AG04450 (cell line): ENCODE data around the gene LCORL. TPM values are rescaled to one million over a fixed set of nuclear protein-coding genes. Genes with fewer than 3 reads are reported as not detected.

Source experiments
- CTCF ChIA-PET: fragments of 300-600, 350-600 bp; formaldehyde crosslinking; extraction: SDS; loops from one replicate; lab custom pipeline; 2022; ENCODE audit warnings: antibody characterized with exemption, inconsistent platforms; lab: Charles Lee
- POLR2A ChIA-PET: fragments of 350-600 bp; formaldehyde crosslinking; extraction: SDS; loops from one replicate; lab custom pipeline; 2021; ENCODE audit warnings: antibody characterized with exemption, inconsistent platforms; lab: Yijun Ruan, JAX
- DNase-seq: peaks from one replicate; pipeline ENCODE4 v3.0.0-alpha.2; 2011; ENCODE audit warnings: low read depth, low spot score
- H3K27ac ChIP-seq: one replicate; pipeline ENCODE4 v1.5.1; 2012; ENCODE audit warnings: low read depth, low read length, control low read depth
- H3K27me3 ChIP-seq: one replicate; pipeline ENCODE4 v1.6.0; 2012; ENCODE audit warnings: low read length; ENCODE audit not compliant: control insufficient read depth, insufficient read depth
- H3K4me3 ChIP-seq: 2 replicates; pipeline ENCODE4 v1.5.1; 2011; ENCODE audit warnings: mild to moderate bottlenecking, low read depth, low read length, control low read depth
- H3K9me3 ChIP-seq: 2 replicates; pipeline ENCODE4 v1.5.1; 2012; ENCODE audit warnings: low read length; ENCODE audit not compliant: control insufficient read depth, insufficient read depth
- CTCF ChIP-seq: IDR thresholded peaks from 2 replicates; pipeline ENCODE4 v1.5.1; 2011; ENCODE audit warnings: low read depth, low read length, control low read depth, inconsistent platforms
- polyA plus RNA-seq: library from polyadenylated mRNA; depleted of rRNA; stranded (reverse); fragments of >200 nt; gene quantifications from 2 replicates; pipeline ENCODE4 v1.2.3, GENCODE V29; 2011

LCORL gene
- polyA plus RNA-seq, 1 experiment: 7.2 TPM

DNA sequence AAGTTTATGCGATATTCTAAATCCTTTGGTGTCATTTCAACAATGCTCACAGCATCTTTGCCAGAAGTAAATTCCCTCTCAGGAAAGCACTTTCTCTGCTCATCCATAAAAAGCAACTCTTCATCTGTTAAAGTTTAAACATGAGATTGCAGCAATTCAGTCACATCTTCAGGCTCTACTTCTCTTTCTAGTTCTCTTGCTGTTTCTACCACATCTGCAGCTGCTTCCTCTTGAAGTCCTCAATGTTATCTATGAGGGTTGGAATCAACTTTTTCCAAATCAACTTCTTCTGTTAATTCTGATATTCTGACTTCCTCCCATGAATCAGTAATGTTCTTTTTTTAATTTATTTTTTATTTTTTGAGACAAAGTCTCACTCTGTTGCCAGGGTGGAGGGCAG, 100.9 kb downstream of the LCORL start:
- ChIA-PET POLR2A (no interaction called here), CTCF (no interaction called here)
- DNase-seq: no peak

DNA sequence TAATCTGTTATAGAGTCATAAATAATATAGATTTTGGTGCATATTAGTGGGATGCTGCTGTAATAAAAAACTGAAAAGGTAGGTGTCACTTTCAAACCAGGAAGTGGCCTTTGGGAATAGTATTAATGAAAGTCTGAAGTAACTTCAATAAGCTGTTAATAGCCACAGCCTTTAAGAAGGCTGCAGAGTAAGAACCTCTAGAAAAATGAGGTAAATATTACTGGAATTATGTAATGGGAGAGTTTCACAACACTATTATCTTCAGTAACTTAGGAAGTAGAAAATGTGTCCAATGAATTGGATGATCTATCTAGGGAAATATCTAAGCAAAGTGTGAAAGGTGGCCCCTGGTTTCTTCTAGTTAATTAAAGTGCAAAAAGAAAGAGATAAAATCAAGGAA, 106.1 kb downstream of the LCORL start:
- no peak for TF ChIP-seq CTCF
- POLR2A ChIA-PET: no interaction called here
- CTCF ChIA-PET: no interaction called here
- Histone ChIP-seq H3K27ac (no peak overlapping the region), H3K4me3 (no peak overlapping the region), H3K27me3 (no peaks in the 10 kb centered on the region), H3K9me3 (peaks cover 2% of the 10 kb centered on the region; the same call in 1 of the 2 replicates)
- DNase-seq: no peak

More for the DNA sequence above, 100.9 kb downstream of the LCORL start:
- Histone ChIP-seq H3K4me3 (no peak overlapping the region), H3K9me3 (no peaks in the 10 kb centered on the region), H3K27me3 (no peaks in the 10 kb centered on the region), H3K27ac (no peak overlapping the region)
- TF ChIP-seq CTCF: no peak

DNA sequence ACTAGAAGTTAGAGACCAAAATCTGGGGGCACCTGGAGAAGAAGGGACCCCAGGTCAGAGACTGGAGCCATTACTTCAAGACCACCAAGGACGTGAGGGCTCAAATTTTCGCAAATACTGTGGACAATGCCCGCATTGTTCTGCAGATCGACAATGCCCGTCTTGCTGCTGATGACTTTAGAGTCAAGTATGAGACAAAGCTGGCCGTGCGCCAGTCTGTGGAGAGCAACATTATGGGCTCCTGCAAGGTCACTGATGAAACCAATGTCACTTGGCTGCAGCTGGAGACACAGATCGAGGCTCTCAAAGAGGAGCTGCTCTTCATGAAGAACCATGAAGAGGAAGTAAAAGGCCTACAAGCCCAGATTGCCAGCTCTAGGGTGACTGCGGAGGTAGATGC, 109.5 kb downstream of the LCORL start:
- Histone ChIP-seq H3K27me3 (no peaks in the 10 kb centered on the region), H3K9me3 (peaks cover 2% of the 10 kb centered on the region; the same call in 1 of the 2 replicates), H3K27ac (no peak overlapping the region), H3K4me3 (no peak overlapping the region)
- CTCF ChIA-PET: no interaction called here
- no peak for TF ChIP-seq CTCF
- no peak for DNase-seq
- POLR2A ChIA-PET: no interaction called here

GRCh38 chr4:17911608-17912007, 109.9 kb downstream of the LCORL start:
- no peak for DNase-seq
- POLR2A ChIA-PET: no interaction called here
- Histone ChIP-seq H3K9me3 (peaks cover 2% of the 10 kb centered on the region; the same call in 1 of the 2 replicates), H3K27me3 (no peaks in the 10 kb centered on the region), H3K27ac (no peak overlapping the region), H3K4me3 (no peak overlapping the region)
- TF ChIP-seq CTCF: no peak
- CTCF ChIA-PET: no interaction called here

- H3K27ac ChIP-seq: no peak overlapping the region
- ChIA-PET CTCF (no interaction called here), POLR2A (no interaction called here)
- no peaks in the 10 kb centered on the region for H3K9me3 ChIP-seq
- no peak for TF ChIP-seq CTCF
- no peaks in the 10 kb centered on the region for H3K27me3 ChIP-seq
- H3K4me3 ChIP-seq: no peak overlapping the region
- no peak for DNase-seq
Observed at GRCh38 chr4:17898553-17899055, 123.0 kb downstream of the LCORL start.
